ENCODE data around the gene FGD4.

The FGD4 gene

DNA sequence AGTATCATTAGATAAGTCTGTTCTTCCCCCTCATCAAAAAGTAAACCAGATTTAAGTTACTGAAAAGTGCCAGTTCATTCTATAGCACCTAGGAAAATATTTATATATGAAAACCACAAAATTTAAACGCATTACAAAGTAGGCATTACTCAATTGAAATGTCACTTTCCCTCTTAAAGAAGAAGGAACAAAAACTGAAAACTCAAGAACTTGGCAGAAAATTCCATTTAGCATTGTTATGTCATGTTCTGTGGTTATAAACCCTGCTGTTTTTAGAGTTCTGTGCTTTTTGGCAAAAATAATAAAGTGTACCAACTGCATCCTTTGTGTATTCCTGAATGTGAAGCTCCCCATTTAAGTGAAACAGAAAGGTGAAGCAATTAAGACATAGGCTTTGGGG, 3.6 kb downstream of the FGD4 start:
- no peak for TF ChIP-seq NFIC (IDR thresholded peaks at IDR 0.05)
- TF ChIP-seq CEBPB (IDR thresholded peaks at IDR 0.05): no peak
- no peak for TF ChIP-seq YY1 (IDR thresholded peaks at IDR 0.05; ENCODE audit: low read depth)
- TF ChIP-seq, protein P1, sequence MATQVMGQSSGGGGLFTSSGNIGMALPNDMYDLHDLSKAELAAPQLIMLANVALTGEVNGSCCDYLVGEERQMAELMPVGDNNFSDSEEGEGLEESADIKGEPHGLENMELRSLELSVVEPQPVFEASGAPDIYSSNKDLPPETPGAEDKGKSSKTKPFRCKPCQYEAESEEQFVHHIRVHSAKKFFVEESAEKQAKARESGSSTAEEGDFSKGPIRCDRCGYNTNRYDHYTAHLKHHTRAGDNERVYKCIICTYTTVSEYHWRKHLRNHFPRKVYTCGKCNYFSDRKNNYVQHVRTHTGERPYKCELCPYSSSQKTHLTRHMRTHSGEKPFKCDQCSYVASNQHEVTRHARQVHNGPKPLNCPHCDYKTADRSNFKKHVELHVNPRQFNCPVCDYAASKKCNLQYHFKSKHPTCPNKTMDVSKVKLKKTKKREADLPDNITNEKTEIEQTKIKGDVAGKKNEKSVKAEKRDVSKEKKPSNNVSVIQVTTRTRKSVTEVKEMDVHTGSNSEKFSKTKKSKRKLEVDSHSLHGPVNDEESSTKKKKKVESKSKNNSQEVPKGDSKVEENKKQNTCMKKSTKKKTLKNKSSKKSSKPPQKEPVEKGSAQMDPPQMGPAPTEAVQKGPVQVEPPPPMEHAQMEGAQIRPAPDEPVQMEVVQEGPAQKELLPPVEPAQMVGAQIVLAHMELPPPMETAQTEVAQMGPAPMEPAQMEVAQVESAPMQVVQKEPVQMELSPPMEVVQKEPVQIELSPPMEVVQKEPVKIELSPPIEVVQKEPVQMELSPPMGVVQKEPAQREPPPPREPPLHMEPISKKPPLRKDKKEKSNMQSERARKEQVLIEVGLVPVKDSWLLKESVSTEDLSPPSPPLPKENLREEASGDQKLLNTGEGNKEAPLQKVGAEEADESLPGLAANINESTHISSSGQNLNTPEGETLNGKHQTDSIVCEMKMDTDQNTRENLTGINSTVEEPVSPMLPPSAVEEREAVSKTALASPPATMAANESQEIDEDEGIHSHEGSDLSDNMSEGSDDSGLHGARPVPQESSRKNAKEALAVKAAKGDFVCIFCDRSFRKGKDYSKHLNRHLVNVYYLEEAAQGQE (IDR thresholded peaks at IDR 0.05; ENCODE audit: low read depth): no peak
- TF ChIP-seq, protein P2, sequence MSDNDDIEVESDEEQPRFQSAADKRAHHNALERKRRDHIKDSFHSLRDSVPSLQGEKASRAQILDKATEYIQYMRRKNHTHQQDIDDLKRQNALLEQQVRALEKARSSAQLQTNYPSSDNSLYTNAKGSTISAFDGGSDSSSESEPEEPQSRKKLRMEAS (IDR thresholded peaks at IDR 0.05): no peak
- no peak for TF ChIP-seq EP300 (IDR thresholded peaks at IDR 0.05; ENCODE audit: borderline replicate concordance)
- no peak for TF ChIP-seq RAD21 (IDR thresholded peaks at IDR 0.05; ENCODE audit: low read depth)
- TF ChIP-seq TCF12 (IDR thresholded peaks at IDR 0.05; ENCODE audit: low read depth): no peak
- TF ChIP-seq, protein P3, sequence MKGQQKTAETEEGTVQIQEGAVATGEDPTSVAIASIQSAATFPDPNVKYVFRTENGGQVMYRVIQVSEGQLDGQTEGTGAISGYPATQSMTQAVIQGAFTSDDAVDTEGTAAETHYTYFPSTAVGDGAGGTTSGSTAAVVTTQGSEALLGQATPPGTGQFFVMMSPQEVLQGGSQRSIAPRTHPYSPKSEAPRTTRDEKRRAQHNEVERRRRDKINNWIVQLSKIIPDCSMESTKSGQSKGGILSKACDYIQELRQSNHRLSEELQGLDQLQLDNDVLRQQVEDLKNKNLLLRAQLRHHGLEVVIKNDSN (IDR thresholded peaks at IDR 0.05): no peak
- TF ChIP-seq EGR1 (IDR thresholded peaks at IDR 0.05): no peak
- no peak for TF ChIP-seq FOXM1 (IDR thresholded peaks at IDR 0.05; ENCODE audit: borderline replicate concordance, low read depth)
- TF ChIP-seq TEAD4 (IDR thresholded peaks at IDR 0.05): no peak
- no peak for TF ChIP-seq ZBTB7A (IDR thresholded peaks at IDR 0.05; ENCODE audit: low read depth)

DNA sequence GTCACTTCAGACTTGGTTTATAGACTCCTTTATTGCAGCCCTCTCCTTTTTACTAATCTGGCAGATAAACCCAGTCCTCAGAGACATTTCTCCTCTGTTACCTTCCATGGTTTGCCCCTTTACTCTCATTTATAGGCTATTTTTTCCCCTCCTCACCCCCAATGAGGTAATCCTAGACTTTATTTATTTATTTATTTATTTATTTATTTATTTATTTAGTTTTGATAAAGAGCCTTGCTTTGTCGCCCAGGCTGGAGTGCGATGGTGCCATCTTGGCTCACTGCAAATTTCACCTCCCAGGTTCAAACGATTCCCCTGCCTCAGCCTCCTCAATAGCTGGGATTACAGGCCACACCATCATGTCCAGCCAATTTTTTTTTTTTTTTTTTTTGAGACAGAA, 8.4 kb downstream of the FGD4 start:
- TF ChIP-seq, protein P3 (IDR thresholded peaks at IDR 0.05): no peak
- TF ChIP-seq TEAD4 (IDR thresholded peaks at IDR 0.05) (no peak), YY1 (IDR thresholded peaks at IDR 0.05; ENCODE audit: low read depth) (no peak), CEBPB (IDR thresholded peaks at IDR 0.05) (no peak), TCF12 (IDR thresholded peaks at IDR 0.05; ENCODE audit: low read depth) (no peak), TAF1 (IDR thresholded peaks at IDR 0.05; ENCODE audit: low read depth) (no peak), RAD21 (IDR thresholded peaks at IDR 0.05; ENCODE audit: low read depth) (no peak), EGR1 (IDR thresholded peaks at IDR 0.05) (no peak), CREB1 (IDR thresholded peaks at IDR 0.05; ENCODE audit: low read depth) (no peak), FOXM1 (IDR thresholded peaks at IDR 0.05; ENCODE audit: borderline replicate concordance, low read depth) (no peak), ZBTB7A (IDR thresholded peaks at IDR 0.05; ENCODE audit: low read depth) (no peak), NFIC (IDR thresholded peaks at IDR 0.05) (no peak), EP300 (IDR thresholded peaks at IDR 0.05; ENCODE audit: borderline replicate concordance) (no peak)
- TF ChIP-seq, protein P1 (IDR thresholded peaks at IDR 0.05; ENCODE audit: low read depth): no peak
- TF ChIP-seq, protein P2 (IDR thresholded peaks at IDR 0.05): no peak

DNA sequence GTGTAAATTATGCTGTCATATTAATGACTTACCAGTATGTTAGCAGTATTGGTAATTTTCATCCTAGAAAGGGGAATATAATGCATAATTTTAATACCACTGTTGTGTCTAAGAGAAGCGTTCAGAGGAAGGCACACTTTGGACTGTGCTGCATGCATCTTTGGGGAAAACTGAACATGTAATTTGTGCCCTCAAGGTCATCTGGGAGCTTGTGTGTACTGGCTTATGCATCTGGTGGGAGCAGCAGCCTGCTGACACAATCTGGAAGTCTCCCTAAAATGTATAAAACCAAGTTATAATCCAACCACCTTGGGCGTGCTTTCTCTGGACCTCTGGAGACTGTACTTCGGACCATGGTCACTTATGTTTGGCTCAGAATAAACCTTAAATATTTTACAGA, 14.1 kb downstream of the FGD4 start:
- TF ChIP-seq NFIC (IDR thresholded peaks at IDR 0.05) (no peak), EGR1 (IDR thresholded peaks at IDR 0.05) (no peak), TEAD4 (IDR thresholded peaks at IDR 0.05) (no peak), FOXM1 (IDR thresholded peaks at IDR 0.05; ENCODE audit: borderline replicate concordance, low read depth) (no peak), YY1 (IDR thresholded peaks at IDR 0.05; ENCODE audit: low read depth) (no peak), ZBTB7A (IDR thresholded peaks at IDR 0.05; ENCODE audit: low read depth) (no peak)
- TF ChIP-seq, protein P3 (IDR thresholded peaks at IDR 0.05): no peak
- TF ChIP-seq, protein P2 (IDR thresholded peaks at IDR 0.05): no peak

DNA sequence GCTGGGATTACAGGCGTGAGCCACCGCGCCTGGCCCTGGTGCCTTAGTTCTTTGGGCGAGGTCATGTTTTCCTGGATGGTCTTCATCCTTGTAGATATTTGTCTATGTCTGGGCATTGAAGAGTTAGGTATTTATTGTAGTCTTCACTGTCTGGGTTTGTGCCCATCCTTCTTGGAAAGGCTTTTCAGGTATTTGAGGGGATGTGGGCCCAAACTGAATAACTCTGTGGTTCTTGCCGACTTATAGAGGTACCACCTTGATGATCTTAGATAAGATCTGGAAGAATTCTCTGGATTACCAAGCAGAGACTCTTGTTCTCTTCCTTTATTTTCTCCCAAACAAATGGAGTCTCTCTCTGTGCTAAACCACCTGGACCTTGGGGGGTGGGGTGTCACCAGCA, 18.9 kb downstream of the FGD4 start:
- TF ChIP-seq FOXM1 (IDR thresholded peaks at IDR 0.05; ENCODE audit: borderline replicate concordance, low read depth) (no peak), NFIC (IDR thresholded peaks at IDR 0.05) (no peak), CEBPB (IDR thresholded peaks at IDR 0.05) (no peak), TEAD4 (IDR thresholded peaks at IDR 0.05) (no peak), YY1 (IDR thresholded peaks at IDR 0.05; ENCODE audit: low read depth) (no peak), TCF12 (IDR thresholded peaks at IDR 0.05; ENCODE audit: low read depth) (no peak), EGR1 (IDR thresholded peaks at IDR 0.05) (no peak), ZBTB7A (IDR thresholded peaks at IDR 0.05; ENCODE audit: low read depth) (no peak), EP300 (IDR thresholded peaks at IDR 0.05; ENCODE audit: borderline replicate concordance) (no peak), TAF1 (IDR thresholded peaks at IDR 0.05; ENCODE audit: low read depth) (no peak), CREB1 (IDR thresholded peaks at IDR 0.05; ENCODE audit: low read depth) (no peak), RAD21 (IDR thresholded peaks at IDR 0.05; ENCODE audit: low read depth) (no peak)
- TF ChIP-seq, protein P2 (IDR thresholded peaks at IDR 0.05): no peak
- TF ChIP-seq, protein P1 (IDR thresholded peaks at IDR 0.05; ENCODE audit: low read depth): no peak
- TF ChIP-seq, protein P3 (IDR thresholded peaks at IDR 0.05): no peak
